H9 (cell line): Measurements from ENCODE around the gene MEX3C. TPM values are rescaled to one million over a fixed set of nuclear protein-coding genes. Genes with fewer than 3 reads are reported as not detected.

Experiments
- DNase-seq: peaks from one replicate; pipeline ENCODE4 v3.0.0-alpha.2; 2017
- H2AFZ ChIP-seq: one replicate; pipeline ENCODE4 v1.6.1; 2013; ENCODE audit warnings: mild to moderate bottlenecking, low read length, control low read depth, moderate library complexity
- H2AK5ac ChIP-seq: 2 replicates; pipeline ENCODE4 v1.6.1; 2013; ENCODE audit warnings: low read length, control low read depth, mixed read lengths; ENCODE audit not compliant: insufficient read length
- H2BK120ac ChIP-seq: one replicate; pipeline ENCODE4 v1.6.1; 2013; ENCODE audit warnings: low read depth, mild to moderate bottlenecking, low read length, control low read depth, inconsistent platforms; ENCODE audit not compliant: poor library complexity, severe bottlenecking
- H2BK12ac ChIP-seq: 2 replicates; pipeline ENCODE4 v1.6.1; 2013; ENCODE audit warnings: low read length, control low read depth, mixed read lengths, low read depth; ENCODE audit not compliant: insufficient read length
- H2BK15ac ChIP-seq: 2 replicates; pipeline ENCODE4 v1.6.1; 2013; ENCODE audit warnings: low read depth, low read length, control low read depth
- H2BK20ac ChIP-seq: one replicate; pipeline ENCODE4 v1.6.1; 2013; ENCODE audit warnings: low read depth, mild to moderate bottlenecking, low read length, control low read depth, inconsistent platforms; ENCODE audit not compliant: poor library complexity, severe bottlenecking
- H2BK5ac ChIP-seq: 2 replicates; pipeline ENCODE4 v1.6.1; 2013; ENCODE audit warnings: low read length, control low read depth, mixed read lengths; ENCODE audit not compliant: insufficient read length
- H3K14ac ChIP-seq: 2 replicates; pipeline ENCODE4 v1.6.1; 2013; ENCODE audit warnings: low read length, control low read depth; ENCODE audit not compliant: insufficient read depth
- H3K18ac ChIP-seq: 2 replicates; pipeline ENCODE4 v1.6.1; 2013; ENCODE audit warnings: low read depth, mild to moderate bottlenecking, mixed read lengths, low read length, control low read depth; ENCODE audit not compliant: insufficient read length
- H3K23ac ChIP-seq: 2 replicates; pipeline ENCODE4 v1.6.1; 2013; ENCODE audit warnings: low read length, control low read depth, mixed read lengths, low read depth; ENCODE audit not compliant: insufficient read length
- H3K23me2 ChIP-seq: 2 replicates; pipeline ENCODE4 v1.6.1; 2013; ENCODE audit warnings: low read depth, mild to moderate bottlenecking, mixed read lengths, low read length, control low read depth; ENCODE audit not compliant: insufficient read length, poor library complexity, severe bottlenecking
- H3K27ac ChIP-seq: 2 replicates; pipeline ENCODE4 v1.5.1; 2013; ENCODE audit warnings: low read length, control low read depth, mixed read lengths, low read depth; ENCODE audit not compliant: insufficient read length
- H3K27me3 ChIP-seq: 2 replicates; pipeline ENCODE4 v1.6.1; 2013; ENCODE audit warnings: low read length, control low read depth, inconsistent platforms; ENCODE audit not compliant: insufficient read depth
- H3K4ac ChIP-seq: 2 replicates; pipeline ENCODE4 v1.6.1; 2013; ENCODE audit warnings: low read depth, mild to moderate bottlenecking, control low read depth, inconsistent platforms, low read length, moderate library complexity
- H3K4me1 ChIP-seq: 2 replicates; pipeline ENCODE4 v1.6.1; 2013; ENCODE audit warnings: low read length, control low read depth, inconsistent platforms; ENCODE audit not compliant: insufficient read depth
- H3K4me2 ChIP-seq: 2 replicates; pipeline ENCODE4 v1.6.1; 2013; ENCODE audit warnings: low read length, control low read depth, mixed read lengths; ENCODE audit not compliant: insufficient read length, insufficient read depth
- H3K56ac ChIP-seq: 2 replicates; pipeline ENCODE4 v1.6.1; 2013; ENCODE audit warnings: low read depth, mild to moderate bottlenecking, mixed read lengths, low read length, control low read depth; ENCODE audit not compliant: insufficient read length
- H3K79me1 ChIP-seq: 2 replicates; pipeline ENCODE4 v1.6.1; 2013; ENCODE audit warnings: low read depth, mild to moderate bottlenecking, moderate library complexity, low read length, control low read depth, inconsistent platforms; ENCODE audit not compliant: insufficient read depth, poor library complexity, severe bottlenecking
- H3K79me2 ChIP-seq: 2 replicates; pipeline ENCODE4 v1.6.1; 2013; ENCODE audit warnings: low read length, control low read depth, inconsistent platforms; ENCODE audit not compliant: insufficient read depth
- H3K9ac ChIP-seq: 2 replicates; pipeline ENCODE4 v1.6.1; 2013; ENCODE audit warnings: low read length, control low read depth, mixed read lengths; ENCODE audit not compliant: insufficient read length; ENCODE audit errors: extremely low read depth
- H3K9me3 ChIP-seq: one replicate; pipeline ENCODE4 v1.6.1; 2013; ENCODE audit warnings: low read depth, low read length, inconsistent platforms; ENCODE audit not compliant: control insufficient read depth
- H3T11ph ChIP-seq: one replicate; pipeline ENCODE4 v1.6.1; 2013; ENCODE audit warnings: mild to moderate bottlenecking, low read length, control low read depth, inconsistent platforms
- H4K20me1 ChIP-seq: one replicate; pipeline ENCODE4 v1.6.1; 2013; ENCODE audit not compliant: control insufficient read depth, insufficient read length, insufficient read depth
- H4K5ac ChIP-seq: 2 replicates; pipeline ENCODE4 v1.6.1; 2013; ENCODE audit warnings: low read depth, mild to moderate bottlenecking, mixed read lengths, low read length, control low read depth; ENCODE audit not compliant: insufficient read length
- H4K8ac ChIP-seq: replicated peaks from 2 replicates; pipeline ENCODE4 v1.6.1; 2013; ENCODE audit warnings: low read length, control low read depth, mixed read lengths, low read depth; ENCODE audit not compliant: insufficient read length
- H4K91ac ChIP-seq: 2 replicates; pipeline ENCODE4 v1.6.1; 2013; ENCODE audit warnings: low read depth, mild to moderate bottlenecking, moderate library complexity, mixed read lengths, low read length, control low read depth; ENCODE audit not compliant: insufficient read length
- H3K27ac Mint-ChIP-seq, 3 experiments: 2 replicates in 2 of 3; 3 replicates in 1 of 3; pipeline ENCODE4 v1.8.0; 2020 to 2021; ENCODE audit warnings: mixed read lengths in 3 of 3, mild to moderate bottlenecking in 1 of 3, moderate library complexity in 1 of 3
- H3K27me3 Mint-ChIP-seq: 2 replicates; pipeline ENCODE4 v1.8.0; 2021; ENCODE audit warnings: low read depth, mild to moderate bottlenecking, moderate library complexity, mixed read lengths
- H3K36me3 Mint-ChIP-seq, 3 experiments: 2 replicates in 2 of 3; 3 replicates in 1 of 3; pipeline ENCODE4 v1.8.0; 2020 to 2021; ENCODE audit warnings: low read depth in 3 of 3, mixed read lengths in 3 of 3; ENCODE audit not compliant: insufficient read depth in 1 of 3
- H3K4me1 Mint-ChIP-seq, 2 experiments: 2 replicates each; pipeline ENCODE4 v1.8.0; 2020; ENCODE audit warnings: mixed read lengths in 2 of 2
- H3K4me3 Mint-ChIP-seq, 2 experiments: 2 replicates in 1 of 2; 3 replicates in 1 of 2; pipeline ENCODE4 v1.8.0; 2020 to 2021; ENCODE audit warnings: mild to moderate bottlenecking in 2 of 2, mixed read lengths in 2 of 2, moderate library complexity in 1 of 2
- H3K9me3 Mint-ChIP-seq, 2 experiments: 2 replicates in 1 of 2; 3 replicates in 1 of 2; pipeline ENCODE4 v1.8.0; 2020; ENCODE audit warnings: mild to moderate bottlenecking in 2 of 2, mixed read lengths in 2 of 2, moderate library complexity in 1 of 2
- CTCF ChIP-seq: fragments of 200-600 bp; sonication (generic); conservative IDR thresholded peaks from 3 replicates; pipeline ENCODE4 v1.8.0; 2021; ENCODE audit warnings: antibody characterized with exemption, mild to moderate bottlenecking
- WGBS: extraction: QIAGEN DNeasy Blood & Tissue Kit; methylation state at CpG from one replicate; pipeline ENCODE4 v1.1.7; 2013; ENCODE audit warnings: missing lambda C conversion rate, low lambda C conversion rate, mixed read lengths; ENCODE audit not compliant: insufficient read length; ENCODE audit errors: extremely low coverage; 5-methylcytosine and 5-hydroxymethylcytosine counted together
- total RNA-seq: library from RNA; stranded (reverse); gene quantifications from 2 replicates; pipeline ENCODE4 v1.2.1, GENCODE V29; 2021

Gene MEX3C
- total RNA-seq, 1 experiment from 2014 or later = 98.1 TPM

GRCh38 chr18:51194604-51195003 is 2.9 kb downstream of the MEX3C start:
- H3K4me1 Mint-ChIP-seq = peaks cover 47 to 50% of the 10 kb centered on the region in 2 experiments
- no peaks in the 10 kb centered on the region for H3K79me1 ChIP-seq
- peak overlapping the region; percentile 100 for H3K9ac ChIP-seq
- H4K5ac ChIP-seq = no peak overlapping the region
- H3K36me3 Mint-ChIP-seq = peaks cover 9 to 25% (median 20%) of the 10 kb centered on the region in 3 experiments
- no peak overlapping the region for H2BK5ac ChIP-seq
- peaks cover 7% of the 10 kb centered on the region for H3K23me2 ChIP-seq
- DNase-seq = no peak
- H3K27ac Mint-ChIP-seq = peak overlapping the region; percentile 19 to 99 (median 34); a peak in 5 of 7 replicates
- no peak overlapping the region for H3K56ac ChIP-seq
- H3K4ac ChIP-seq = no peak overlapping the region
- H3K4me1 ChIP-seq = peaks cover 4% of the 10 kb centered on the region; the same call in 1 of the 2 replicates
- H2BK20ac ChIP-seq = no peak overlapping the region
- no peak overlapping the region for H4K91ac ChIP-seq
- no peak overlapping the region for H4K8ac ChIP-seq
- peak overlapping the region; percentile 98 to 99 for H3K4me3 Mint-ChIP-seq
- peak overlapping the region; percentile 87 for H3K4me2 ChIP-seq
- no peaks in the 10 kb centered on the region; the same call in 1 of the 2 replicates for H3K27me3 Mint-ChIP-seq
- H3K27ac ChIP-seq = no peak overlapping the region
- peaks cover 2 to 3% of the 10 kb centered on the region in 2 experiments; a peak in 3 of 5 replicates for H3K9me3 Mint-ChIP-seq
- H3K9me3 ChIP-seq = no peaks in the 10 kb centered on the region
- H4K20me1 ChIP-seq = no peaks in the 10 kb centered on the region
- H3K79me2 ChIP-seq = peaks cover 60% of the 10 kb centered on the region
- no peaks in the 10 kb centered on the region for H3K27me3 ChIP-seq
- no CpG with 5 or more reads among the region's 3 CpGs for WGBS
- H2AK5ac ChIP-seq = no peak overlapping the region
- no peak overlapping the region for H2BK15ac ChIP-seq
- H2BK120ac ChIP-seq = no peak overlapping the region
- no peak overlapping the region for H3T11ph ChIP-seq
- no peak overlapping the region for H3K23ac ChIP-seq
- no peak overlapping the region for H3K18ac ChIP-seq
- no peak overlapping the region for H2AFZ ChIP-seq
- no peak overlapping the region for H2BK12ac ChIP-seq
- TF ChIP-seq CTCF = no peak
- H3K14ac ChIP-seq = no peak overlapping the region
